Keratinocyte (primary cell): ENCODE results near the gene PIGN.

Experiments used
- EZH2 ChIP-seq: IDR thresholded peaks from one replicate; pipeline ENCODE4 v1.6.1; 2012; ENCODE audit warnings: inconsistent platforms, mild to moderate bottlenecking, low read length, moderate library complexity
- TF ChIP-seq, protein P1 (sequence below), 3 experiments: IDR thresholded peaks in 1 of 3; conservative IDR thresholded peaks in 1 of 3; optimal IDR thresholded peaks in 1 of 3; 2 replicates in 2 of 3; 3 replicates in 1 of 3; pipeline versions ENCODE3 to v1.5.1; 2011; ENCODE audit warnings: low read length in 3 of 3, mild to moderate bottlenecking in 3 of 3, moderate library complexity in 2 of 3, control low read depth in 1 of 3, inconsistent platforms in 1 of 3; ENCODE audit not compliant: insufficient read depth in 2 of 3; ENCODE audit errors: extremely low read depth in 1 of 3

DNA sequence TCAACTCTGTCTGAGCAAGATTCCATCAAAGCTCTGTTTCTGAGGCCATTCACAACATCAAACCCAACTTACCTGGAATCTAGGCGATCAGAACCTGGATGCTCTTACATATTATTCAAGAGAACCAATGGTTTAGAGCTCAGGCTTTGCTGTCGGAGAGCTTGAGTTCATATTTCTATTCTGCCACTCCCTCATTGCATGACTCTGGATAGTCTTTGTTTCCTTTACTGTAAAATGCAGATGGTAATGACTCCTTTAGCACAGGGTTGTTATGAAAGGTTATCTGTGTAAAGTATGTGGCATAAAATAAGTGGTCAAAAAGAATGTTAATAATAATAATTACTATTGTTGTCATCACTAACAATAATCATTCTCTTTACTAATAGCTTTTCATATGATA is 12.8 kb upstream of the PIGN start:
- TF ChIP-seq, protein P1, sequence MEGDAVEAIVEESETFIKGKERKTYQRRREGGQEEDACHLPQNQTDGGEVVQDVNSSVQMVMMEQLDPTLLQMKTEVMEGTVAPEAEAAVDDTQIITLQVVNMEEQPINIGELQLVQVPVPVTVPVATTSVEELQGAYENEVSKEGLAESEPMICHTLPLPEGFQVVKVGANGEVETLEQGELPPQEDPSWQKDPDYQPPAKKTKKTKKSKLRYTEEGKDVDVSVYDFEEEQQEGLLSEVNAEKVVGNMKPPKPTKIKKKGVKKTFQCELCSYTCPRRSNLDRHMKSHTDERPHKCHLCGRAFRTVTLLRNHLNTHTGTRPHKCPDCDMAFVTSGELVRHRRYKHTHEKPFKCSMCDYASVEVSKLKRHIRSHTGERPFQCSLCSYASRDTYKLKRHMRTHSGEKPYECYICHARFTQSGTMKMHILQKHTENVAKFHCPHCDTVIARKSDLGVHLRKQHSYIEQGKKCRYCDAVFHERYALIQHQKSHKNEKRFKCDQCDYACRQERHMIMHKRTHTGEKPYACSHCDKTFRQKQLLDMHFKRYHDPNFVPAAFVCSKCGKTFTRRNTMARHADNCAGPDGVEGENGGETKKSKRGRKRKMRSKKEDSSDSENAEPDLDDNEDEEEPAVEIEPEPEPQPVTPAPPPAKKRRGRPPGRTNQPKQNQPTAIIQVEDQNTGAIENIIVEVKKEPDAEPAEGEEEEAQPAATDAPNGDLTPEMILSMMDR (optimal IDR thresholded peaks at IDR 0.05 in 1 of 3, IDR thresholded peaks at IDR 0.05 in 1 of 3, conservative IDR thresholded peaks at IDR 0.05 in 1 of 3; ENCODE audit: extremely low read depth in 1 of 3, insufficient read depth in 2 of 3, low read length in 3 of 3) = no peak
- no peak for TF ChIP-seq EZH2
